ENCODE results near the gene HNMT.
"Not testable (repeated sequence)": the region's sequence is repeated elsewhere in the genome, so short reads cannot be mapped to it uniquely, and the experiment has no call there.

Gene HNMT

DNA sequence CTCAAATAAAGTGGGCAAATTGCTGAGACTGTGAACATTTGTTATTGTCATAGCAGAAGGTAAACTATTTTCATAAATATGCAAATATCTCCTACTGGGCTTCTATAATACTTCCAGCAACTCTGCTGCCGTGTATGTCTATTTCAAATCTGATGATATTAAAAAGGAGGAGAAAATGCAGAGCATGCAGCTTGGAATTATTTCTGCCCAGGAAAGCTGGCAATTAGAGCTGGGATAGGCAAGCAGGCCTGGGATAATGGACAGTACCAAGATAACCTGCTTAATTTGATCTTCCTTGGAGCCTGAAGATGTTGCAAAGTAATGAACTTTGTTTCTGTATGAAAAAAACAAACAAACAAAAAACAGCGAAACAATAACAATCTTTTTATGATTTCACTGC, 72.8 kb downstream of the HNMT start:
- no peak for FAIRE-seq
- no peak for DNase-seq (ENCODE audit: insufficient read length, low spot score)
- TF ChIP-seq, protein P1, sequence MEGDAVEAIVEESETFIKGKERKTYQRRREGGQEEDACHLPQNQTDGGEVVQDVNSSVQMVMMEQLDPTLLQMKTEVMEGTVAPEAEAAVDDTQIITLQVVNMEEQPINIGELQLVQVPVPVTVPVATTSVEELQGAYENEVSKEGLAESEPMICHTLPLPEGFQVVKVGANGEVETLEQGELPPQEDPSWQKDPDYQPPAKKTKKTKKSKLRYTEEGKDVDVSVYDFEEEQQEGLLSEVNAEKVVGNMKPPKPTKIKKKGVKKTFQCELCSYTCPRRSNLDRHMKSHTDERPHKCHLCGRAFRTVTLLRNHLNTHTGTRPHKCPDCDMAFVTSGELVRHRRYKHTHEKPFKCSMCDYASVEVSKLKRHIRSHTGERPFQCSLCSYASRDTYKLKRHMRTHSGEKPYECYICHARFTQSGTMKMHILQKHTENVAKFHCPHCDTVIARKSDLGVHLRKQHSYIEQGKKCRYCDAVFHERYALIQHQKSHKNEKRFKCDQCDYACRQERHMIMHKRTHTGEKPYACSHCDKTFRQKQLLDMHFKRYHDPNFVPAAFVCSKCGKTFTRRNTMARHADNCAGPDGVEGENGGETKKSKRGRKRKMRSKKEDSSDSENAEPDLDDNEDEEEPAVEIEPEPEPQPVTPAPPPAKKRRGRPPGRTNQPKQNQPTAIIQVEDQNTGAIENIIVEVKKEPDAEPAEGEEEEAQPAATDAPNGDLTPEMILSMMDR (IDR thresholded peaks at IDR 0.05; ENCODE audit: insufficient read depth, missing control alignments), result no peak

DNA sequence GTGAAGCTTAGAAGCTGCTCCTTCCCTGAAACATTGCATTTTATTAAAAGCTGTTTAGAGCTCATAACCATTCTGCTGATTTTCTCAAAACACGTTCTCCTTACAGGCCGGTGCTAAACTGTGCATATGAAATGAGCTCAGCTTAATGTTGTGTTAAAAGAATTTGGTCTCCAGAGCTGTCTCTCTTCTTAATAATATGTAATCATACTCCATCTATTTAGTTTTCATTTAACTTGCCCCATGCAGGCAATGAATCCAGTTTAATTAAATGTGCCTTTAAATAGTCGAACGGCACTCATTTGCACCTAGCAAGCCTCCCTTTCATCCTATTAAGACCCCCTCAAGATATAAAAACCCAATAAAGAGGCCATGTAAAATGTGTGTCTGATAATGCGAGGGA, 76.3 kb downstream of the HNMT start:
- DNase-seq (ENCODE audit: insufficient read length, low spot score), result no peak
- FAIRE-seq, result no peak
- TF ChIP-seq, protein P1 (IDR thresholded peaks at IDR 0.05; ENCODE audit: insufficient read depth, missing control alignments), result no peak

DNA sequence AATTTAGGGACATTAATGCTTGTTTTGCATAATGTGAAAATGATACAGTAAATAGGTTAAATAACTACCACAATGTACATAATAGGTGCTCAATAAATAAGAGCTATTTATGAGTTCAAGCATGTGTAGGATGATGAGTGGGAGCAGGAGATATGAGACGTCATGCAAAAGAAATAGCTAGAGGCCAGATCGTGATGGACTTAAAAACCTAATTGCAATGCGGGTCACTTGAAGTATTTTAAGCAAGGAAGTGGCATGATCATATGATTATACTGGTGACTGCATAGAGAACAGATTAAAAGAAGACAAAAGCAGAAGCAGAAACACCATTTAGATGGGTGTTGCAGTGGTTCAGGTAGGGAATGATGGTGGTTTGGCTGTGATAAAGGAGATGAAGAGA, 78.0 kb downstream of the HNMT start:
- no peak for FAIRE-seq
- DNase-seq (ENCODE audit: insufficient read length, low spot score), result no peak
- TF ChIP-seq, protein P1 (IDR thresholded peaks at IDR 0.05; ENCODE audit: insufficient read depth, missing control alignments), result no peak

DNA sequence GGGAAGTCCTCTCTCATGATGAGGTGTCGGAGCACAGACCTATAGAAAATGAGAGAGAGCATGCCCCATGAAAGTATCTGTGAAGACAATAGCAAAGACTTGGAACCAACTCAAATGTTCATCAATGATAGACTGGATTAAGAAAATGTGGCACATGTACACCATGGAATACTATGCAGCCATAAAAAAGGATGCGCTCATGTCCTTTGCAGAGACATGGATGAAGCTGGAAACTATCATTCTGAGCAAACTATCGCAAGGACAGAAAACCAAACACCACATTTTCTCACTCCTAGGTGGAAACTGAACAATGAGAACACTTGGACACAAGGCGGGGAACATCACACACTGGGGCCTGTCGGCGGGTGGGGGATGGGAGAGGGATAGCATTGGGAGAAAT, 79.3 kb downstream of the HNMT start:
- FAIRE-seq; DNase-seq (ENCODE audit: insufficient read length, low spot score): not testable (repeated sequence)

DNA sequence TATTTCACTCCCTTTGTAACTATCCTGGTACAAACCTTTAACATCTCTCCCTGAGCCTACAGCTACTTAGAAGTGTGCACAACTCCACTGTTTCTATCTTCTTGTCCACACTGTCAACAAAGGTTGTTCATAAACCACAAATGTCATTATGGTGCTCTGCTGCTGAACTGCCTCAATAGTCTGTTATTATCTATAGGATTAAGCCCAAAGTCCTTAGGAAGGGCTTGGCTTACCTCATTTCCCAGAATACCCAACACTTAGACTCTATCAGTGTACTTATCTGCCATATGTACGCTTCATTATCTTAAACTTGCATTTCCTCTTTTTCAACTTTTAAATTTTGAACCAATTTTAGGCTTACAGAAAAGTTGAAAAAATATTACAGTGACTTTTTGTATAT, 94.2 kb downstream of the HNMT start:
- no peak for DNase-seq (ENCODE audit: insufficient read length, low spot score)

DNA sequence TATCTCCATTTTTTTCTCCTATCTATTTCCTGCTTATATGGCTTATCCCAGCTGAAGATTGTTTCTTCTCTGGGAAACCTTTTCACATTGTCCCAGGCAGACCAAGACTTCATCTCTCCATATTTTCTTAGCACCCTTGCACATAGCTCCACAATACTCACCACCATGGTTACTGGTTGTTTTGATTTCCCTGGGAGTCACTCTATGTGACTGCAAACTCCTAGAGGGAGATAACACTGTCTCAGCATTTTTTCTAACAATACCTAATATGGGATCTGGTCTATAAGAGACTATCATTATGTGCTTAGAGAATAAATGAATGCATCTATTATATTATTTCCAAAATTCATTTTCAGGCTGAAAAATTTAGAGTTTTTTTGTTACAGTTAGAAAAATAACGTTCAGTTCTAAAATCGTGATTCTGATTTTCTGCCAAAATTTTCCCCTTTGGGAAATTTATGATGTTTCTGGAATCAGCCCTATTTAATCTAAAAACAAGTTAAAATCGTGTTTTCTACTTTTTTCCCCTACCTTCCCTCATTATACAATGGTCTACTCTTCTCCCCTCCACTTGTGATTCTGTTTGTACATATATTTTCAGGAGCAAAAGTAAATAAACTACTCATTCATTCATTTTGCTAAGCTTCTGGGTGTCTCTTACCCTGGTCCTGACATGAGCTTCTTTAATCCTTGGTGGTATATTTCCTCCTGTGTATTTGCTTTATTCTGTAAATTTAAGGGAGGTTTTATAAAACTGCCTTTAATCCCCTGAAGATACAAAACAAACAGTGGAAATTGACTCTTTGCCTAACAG, 95.4 kb downstream of the HNMT start:
- FAIRE-seq (no peak), DNase-seq (ENCODE audit: insufficient read length, low spot score) (no peak)
- TF ChIP-seq, protein P1 (IDR thresholded peaks at IDR 0.05; ENCODE audit: insufficient read depth, missing control alignments), result no peak

More for the DNA sequence above, 94.2 kb downstream of the HNMT start:
- FAIRE-seq, result no peak
- TF ChIP-seq, protein P1 (IDR thresholded peaks at IDR 0.05; ENCODE audit: insufficient read depth, missing control alignments), result no peak

DNA sequence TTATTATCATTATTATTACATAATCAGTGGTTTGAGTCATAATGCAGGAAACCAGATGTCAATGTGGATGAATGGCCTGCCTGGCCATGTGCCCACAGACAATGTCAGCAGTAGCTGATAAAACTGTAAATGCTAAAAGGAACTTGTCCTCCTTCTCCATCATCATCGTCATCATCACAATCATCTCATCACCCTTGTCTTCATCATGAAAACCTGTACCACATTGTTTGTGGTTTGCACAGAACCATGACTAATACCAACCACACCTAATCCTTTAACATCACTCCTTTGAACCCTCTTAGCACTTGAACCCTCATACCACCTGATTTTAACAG, 96.0 kb downstream of the HNMT start:
- DNase-seq (ENCODE audit: insufficient read length, low spot score) (no peak), FAIRE-seq (no peak)
- TF ChIP-seq, protein P1 (IDR thresholded peaks at IDR 0.05; ENCODE audit: insufficient read depth, missing control alignments), result no peak
